Naive thymus-derived CD4-positive, alpha-beta T cell (primary cell): Measurements from ENCODE around the gene TPH1. TPM values are rescaled to one million over a fixed set of nuclear protein-coding genes. Genes with fewer than 3 reads are reported as not detected.

Experiments
- ATAC-seq: fragments of 150-1000 bp; cut with Tn5 transposase; 2 replicates; pipeline ENCODE4 v1.10.0; 2021; ENCODE audit warnings: mild to moderate bottlenecking, moderate library complexity
- CTCF ChIA-PET: fragments of 350-600 bp; sonication (Branson Sonifier 250); formaldehyde crosslinking; loops from one replicate; lab custom pipeline; 2021; ENCODE audit warnings: antibody characterized with exemption; lab: Charles Lee
- POLR2A ChIA-PET: fragments of 350-600 bp; sonication (Branson Sonifier 250); formaldehyde crosslinking; loops from one replicate; lab custom pipeline; 2021; ENCODE audit warnings: antibody characterized with exemption, inconsistent platforms; lab: Charles Lee
- DNase-seq, 9 donors: peaks; one replicate each; pipeline versions ENCODE4 v3.0.0 to v3.0.0-alpha.2; 2020 to 2022; ENCODE audit warnings: mixed read lengths in 1 of 9
- H3K27ac ChIP-seq: one replicate; pipeline ENCODE4 v1.7.0; 2013; ENCODE audit warnings: mild to moderate bottlenecking, low read depth, low read length, moderate library complexity
- H3K27me3 ChIP-seq, 2 donors: one replicate each; pipeline ENCODE4 v1.7.0; 2013; ENCODE audit warnings: low read length in 2 of 2, mild to moderate bottlenecking in 2 of 2, moderate library complexity in 2 of 2; ENCODE audit not compliant: control insufficient read depth in 2 of 2, insufficient read depth in 2 of 2
- H3K36me3 ChIP-seq, 3 experiments: 1 replicate in 2 of 3; 2 replicates in 1 of 3; pipeline ENCODE4 v1.7.0; 2013; ENCODE audit warnings: low read length in 3 of 3, mild to moderate bottlenecking in 3 of 3, moderate library complexity in 1 of 3; ENCODE audit not compliant: insufficient read depth in 3 of 3, control insufficient read depth in 2 of 3
- H3K4me1 ChIP-seq, 2 donors: one replicate each; pipeline ENCODE4 v1.7.0; 2013; ENCODE audit warnings: low read length in 2 of 2, mild to moderate bottlenecking in 2 of 2, moderate library complexity in 1 of 2; ENCODE audit not compliant: control insufficient read depth in 2 of 2, insufficient read depth in 2 of 2
- H3K4me3 ChIP-seq: 2 replicates; pipeline ENCODE4 v1.7.0; 2013; ENCODE audit warnings: mild to moderate bottlenecking, low read length
- H3K9me3 ChIP-seq, 3 experiments: 1 replicate in 2 of 3; 2 replicates in 1 of 3; pipeline ENCODE4 v1.7.0; 2013; ENCODE audit warnings: low read length in 3 of 3; ENCODE audit not compliant: control insufficient read depth in 2 of 3
- H3K27ac Mint-ChIP-seq, 9 donors: one replicate each; pipeline ENCODE4 v1.8.0; 2020 to 2022; ENCODE audit warnings: mixed read lengths in 9 of 9, mild to moderate bottlenecking in 8 of 9, moderate library complexity in 5 of 9, inconsistent platforms in 2 of 9
- H3K27me3 Mint-ChIP-seq, 5 donors: one replicate each; pipeline ENCODE4 v1.8.0; 2021 to 2022; ENCODE audit warnings: mixed read lengths in 5 of 5, mild to moderate bottlenecking in 1 of 5
- H3K36me3 Mint-ChIP-seq, 5 donors: one replicate each; pipeline ENCODE4 v1.8.0; 2020 to 2022; ENCODE audit warnings: mixed read lengths in 5 of 5, mild to moderate bottlenecking in 3 of 5, inconsistent platforms in 1 of 5
- H3K4me1 Mint-ChIP-seq, 7 donors: one replicate each; pipeline ENCODE4 v1.8.0; 2020 to 2022; ENCODE audit warnings: mixed read lengths in 7 of 7, mild to moderate bottlenecking in 3 of 7, inconsistent platforms in 1 of 7
- H3K4me3 Mint-ChIP-seq, 10 donors: one replicate each; pipeline ENCODE4 v1.8.0; 2020 to 2022; ENCODE audit warnings: mild to moderate bottlenecking in 10 of 10, mixed read lengths in 10 of 10, moderate library complexity in 6 of 10, inconsistent platforms in 2 of 10
- H3K9me3 Mint-ChIP-seq, 11 donors: one replicate each; pipeline ENCODE4 v1.8.0; 2020 to 2022; ENCODE audit warnings: mixed read lengths in 11 of 11, mild to moderate bottlenecking in 4 of 11, inconsistent platforms in 1 of 11, moderate library complexity in 1 of 11
- intact Hi-C, 2 donors: fragments of 100-400 bp; cut with micrococcal nuclease; formaldehyde crosslinking; loops; one replicate each; pipeline ENCODE4 v1.15.1; 2023
- polyA plus RNA-seq, 2 donors: library from polyadenylated mRNA; unstranded; fragments of 300-500 nt; fragmentation: Illumina TruSeq; gene quantifications; one replicate each; pipeline ENCODE4 v1.2.3, GENCODE V29; 2021
- total RNA-seq, 6 experiments: library from RNA in 5 of 6; stranded (reverse) in 5 of 6; gene quantifications; 1 replicate in 5 of 6; 2 replicates in 1 of 6; pipeline ENCODE4 v1.2.3 and lab custom pipeline; 2021 to 2026

Gene TPH1
- total and polyA plus RNA-seq, 7 experiments from 2014 or later: 0.06 to 2.7 (median 0.90) TPM; not detected in 1

- CTCF ChIA-PET: no interaction called here
- H3K4me3 Mint-ChIP-seq: no peak overlapping the region
These were observed 4.8 kb upstream of the TPH1 start for GRCh38 chr11:18050848-18051247.

DNA sequence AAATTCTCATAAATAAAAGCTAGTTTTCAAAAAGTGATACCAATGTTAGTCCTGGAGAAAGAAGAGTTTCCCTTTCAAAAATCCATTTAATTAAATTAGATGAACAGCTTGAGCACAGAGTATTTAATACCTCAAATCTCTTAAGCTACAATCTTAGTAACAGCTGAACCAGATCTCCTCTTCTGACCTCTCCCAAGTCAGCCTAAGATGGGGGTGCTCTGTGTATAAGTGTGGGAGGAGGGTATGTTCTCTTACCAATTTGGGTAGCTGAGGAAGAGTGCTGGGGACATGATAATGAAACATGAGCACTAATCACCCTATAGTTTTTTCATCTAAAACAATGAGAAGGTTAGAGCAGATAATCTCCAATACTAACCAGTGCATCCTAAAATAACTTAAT is 9.6 kb downstream of the TPH1 start:
- ATAC-seq (no peak), DNase-seq (no peak)
- CTCF ChIA-PET: no interaction called here
- Histone ChIP-seq H3K27ac (no peak overlapping the region), H3K9me3 (no peaks in the 10 kb centered on the region), H3K36me3 (no peaks in the 10 kb centered on the region), H3K4me1 (no peaks in the 10 kb centered on the region), H3K4me3 (no peak overlapping the region), H3K27me3 (no peaks in the 10 kb centered on the region)
- Mint-ChIP-seq H3K9me3 (no peaks in the 10 kb centered on the region), H3K4me1 (no peaks in the 10 kb centered on the region), H3K36me3 (peaks cover 0 to 8% (median 0%) of the 10 kb centered on the region in 5 donors), H3K27ac (no peak overlapping the region), H3K4me3 (no peak overlapping the region), H3K27me3 (peaks cover 0 to 11% (median 0%) of the 10 kb centered on the region in 5 donors)
- intact Hi-C loops: no loop called here
- POLR2A ChIA-PET: no interaction called here

More at GRCh38 chr11:18050848-18051247, 4.8 kb upstream of the TPH1 start:
- POLR2A ChIA-PET: no interaction called here
- no peak overlapping the region for H3K27ac ChIP-seq
- Mint-ChIP-seq H3K9me3 (peaks cover 0 to 8% (median 2%) of the 10 kb centered on the region in 11 donors), H3K36me3 (peaks cover 0 to 31% (median 18%) of the 10 kb centered on the region in 5 donors), H3K27me3 (peaks cover 18 to 31% (median 27%) of the 10 kb centered on the region in 5 donors), H3K27ac (no peak overlapping the region), H3K4me1 (no peaks in the 10 kb centered on the region)
- no peaks in the 10 kb centered on the region for H3K27me3 ChIP-seq
- intact Hi-C loops: no loop called here
- H3K36me3 ChIP-seq: no peaks in the 10 kb centered on the region
- no peaks in the 10 kb centered on the region for H3K4me1 ChIP-seq
- H3K4me3 ChIP-seq: no peak overlapping the region
- DNase-seq: no peak
- no peaks in the 10 kb centered on the region for H3K9me3 ChIP-seq
- ATAC-seq: no peak

GRCh38 chr11:18027475-18027874 is 18.6 kb downstream of the TPH1 start:
- Mint-ChIP-seq H3K9me3 (no peaks in the 10 kb centered on the region), H3K27me3 (peaks cover 0 to 11% (median 0%) of the 10 kb centered on the region in 5 donors), H3K4me3 (no peak overlapping the region), H3K4me1 (peaks cover 0 to 4% (median 0%) of the 10 kb centered on the region in 7 donors), H3K27ac (no peak overlapping the region), H3K36me3 (peaks cover 0 to 17% (median 0%) of the 10 kb centered on the region in 5 donors)
- ATAC-seq (no peak), DNase-seq (no peak)
- Histone ChIP-seq H3K27ac (no peak overlapping the region), H3K36me3 (no peaks in the 10 kb centered on the region), H3K4me3 (no peak overlapping the region), H3K27me3 (no peaks in the 10 kb centered on the region), H3K9me3 (no peaks in the 10 kb centered on the region), H3K4me1 (no peaks in the 10 kb centered on the region)
- POLR2A ChIA-PET: interaction anchor here (1.3 kb wide), 1 partner anchor 14 kb away, joined by 3 read pairs; the partner anchor contains the start of gene SERGEF
- intact Hi-C loops: no loop called here
- CTCF ChIA-PET: interaction anchor here (0.5 kb wide), 1 partner anchor 593 kb away, joined by 3 read pairs; no protein-coding TSS in a partner anchor

GRCh38 chr11:18022419-18022818 is 23.6 kb downstream of the TPH1 start:
- POLR2A ChIA-PET: interaction anchor here (0.6 kb wide), 2 partner anchors 79 to 945 kb away, joined by 3 read pairs; partner anchors contain the start of gene RPS13
- no peak overlapping the region for H3K27ac Mint-ChIP-seq
- Histone ChIP-seq H3K36me3 (no peaks in the 10 kb centered on the region), H3K27me3 (no peaks in the 10 kb centered on the region), H3K4me3 (no peak overlapping the region), H3K4me1 (no peaks in the 10 kb centered on the region), H3K27ac (no peak overlapping the region), H3K9me3 (no peaks in the 10 kb centered on the region)
- intact Hi-C loops: no loop called here
- ATAC-seq (no peak), DNase-seq (no peak)
- H3K4me1 Mint-ChIP-seq: peaks cover 0 to 4% (median 0%) of the 10 kb centered on the region in 7 donors
- H3K4me3 Mint-ChIP-seq: no peak overlapping the region
- no peaks in the 10 kb centered on the region for H3K9me3 Mint-ChIP-seq
- peaks cover 0 to 8% (median 0%) of the 10 kb centered on the region in 5 donors for H3K27me3 Mint-ChIP-seq
- peaks cover 0 to 23% (median 6%) of the 10 kb centered on the region in 5 donors for H3K36me3 Mint-ChIP-seq
- CTCF ChIA-PET: no interaction called here

- Histone ChIP-seq H3K27me3 (no peaks in the 10 kb centered on the region), H3K4me1 (peaks cover 0 to under 1% of the 10 kb centered on the region in 2 donors), H3K4me3 (no peak overlapping the region), H3K27ac (no peak overlapping the region), H3K9me3 (no peaks in the 10 kb centered on the region), H3K36me3 (no peaks in the 10 kb centered on the region)
- H3K9me3 Mint-ChIP-seq: no peaks in the 10 kb centered on the region
- H3K27me3 Mint-ChIP-seq: peaks cover 0 to 4% (median 0%) of the 10 kb centered on the region in 5 donors
- peaks cover 0 to 6% (median 5%) of the 10 kb centered on the region in 7 donors for H3K4me1 Mint-ChIP-seq
- DNase-seq (no peak), ATAC-seq (no peak)
- intact Hi-C loops: loop anchor here (10.0 kb wide), 2 partner anchors 675 to 1695 kb away; partner anchors contain the start of genes NAV2 (in 1 of the 2) and TMEM86A (in 1 of the 2)
- POLR2A ChIA-PET: no interaction called here
- H3K4me3 Mint-ChIP-seq: peak overlapping the region in 1 of 10 donors; percentile 1
- CTCF ChIA-PET: no interaction called here
- peaks cover 0 to 23% (median 6%) of the 10 kb centered on the region in 5 donors for H3K36me3 Mint-ChIP-seq
- no peak overlapping the region for H3K27ac Mint-ChIP-seq
These were observed 26.4 kb downstream of the TPH1 start for GRCh38 chr11:18019650-18020049.

GRCh38 chr11:18016789-18017188 is 29.3 kb downstream of the TPH1 start:
- Mint-ChIP-seq H3K4me1 (peaks cover 13 to 27% (median 26%) of the 10 kb centered on the region in 7 donors), H3K27me3 (no peaks in the 10 kb centered on the region), H3K9me3 (peaks cover 0 to 3% (median 0%) of the 10 kb centered on the region in 11 donors), H3K36me3 (peaks cover 0 to 9% (median 0%) of the 10 kb centered on the region in 5 donors), H3K27ac (no peak overlapping the region), H3K4me3 (peak overlapping the region in 1 of 10 donors; percentile 29)
- H3K36me3 ChIP-seq: peaks cover 0 to 4% (median 0%) of the 10 kb centered on the region in 3 experiments
- intact Hi-C loops: loop anchor here (10.0 kb wide), 2 partner anchors 678 to 1698 kb away; partner anchors contain the start of genes NAV2 (in 1 of the 2) and TMEM86A (in 1 of the 2)
- H3K9me3 ChIP-seq: no peaks in the 10 kb centered on the region
- H3K4me3 ChIP-seq: no peak overlapping the region
- H3K27ac ChIP-seq: no peak overlapping the region
- CTCF ChIA-PET: no interaction called here
- DNase-seq (no peak), ATAC-seq (no peak)
- POLR2A ChIA-PET: interaction anchor here (0.5 kb wide), 1 partner anchor 1220 kb away, joined by 3 read pairs; no protein-coding TSS in a partner anchor
- peaks cover 10% of the 10 kb centered on the region in 2 donors for H3K4me1 ChIP-seq
- H3K27me3 ChIP-seq: no peaks in the 10 kb centered on the region
